ENCODE results near the gene CAPN15.
"Not testable (repeated sequence)": the region's sequence is repeated elsewhere in the genome, so short reads cannot be mapped to it uniquely, and the experiment has no call there.

Gene CAPN15

GRCh38 chr16:527015-527903, at the start of gene CAPN15:
Gene CAPN15 (plus strand): TSS chr16:527712. CDS start chr16:546839, 19,127 bp downstream.
- DNase-seq = peak; percentile 71

GRCh38 chr16:478287-478686, 49.2 kb upstream of the CAPN15 start:
- DNase-seq = not testable (repeated sequence)

- DNase-seq = no peak
Observed at GRCh38 chr16:482468-483185, 44.9 kb upstream of the CAPN15 start.

- DNase-seq = no peak
Observed at GRCh38 chr16:483341-484075, 44.0 kb upstream of the CAPN15 start.

- DNase-seq = no peak
Observed at GRCh38 chr16:489606-490005, 37.9 kb upstream of the CAPN15 start.

GRCh38 chr16:490768-491167, 36.7 kb upstream of the CAPN15 start:
- no peak for DNase-seq

GRCh38 chr16:491220-491919, 36.1 kb upstream of the CAPN15 start:
- no peak for DNase-seq

- DNase-seq = no peak
Observed at GRCh38 chr16:492211-492875, 35.2 kb upstream of the CAPN15 start.

GRCh38 chr16:494676-495075, 32.8 kb upstream of the CAPN15 start:
- DNase-seq = not testable (repeated sequence)

- no peak for DNase-seq
Observed at GRCh38 chr16:495127-495748, 32.3 kb upstream of the CAPN15 start.

- DNase-seq = no peak
Observed at GRCh38 chr16:496097-496886, 31.2 kb upstream of the CAPN15 start.

GRCh38 chr16:497258-497657, 30.3 kb upstream of the CAPN15 start:
- no peak for DNase-seq

GRCh38 chr16:499924-500323, 27.6 kb upstream of the CAPN15 start:
- DNase-seq = no peak

GRCh38 chr16:500709-501108, 26.8 kb upstream of the CAPN15 start:
- DNase-seq = no peak

- DNase-seq = no peak
Observed at GRCh38 chr16:502179-502943, 25.2 kb upstream of the CAPN15 start.

GRCh38 chr16:503150-504071, 24.1 kb upstream of the CAPN15 start:
- DNase-seq = no peak

GRCh38 chr16:505479-506245, 21.9 kb upstream of the CAPN15 start:
- no peak for DNase-seq

GRCh38 chr16:506246-506546, 21.3 kb upstream of the CAPN15 start:
- no peak for DNase-seq
